Activated B cell treated with CpG ODN at 0.5 μM for 24 hours (primary cell): ENCODE results near the gene AFF1. TPM values are rescaled to one million over a fixed set of nuclear protein-coding genes. Genes with fewer than 3 reads are reported as not detected.
"Not testable (repeated sequence)": the region's sequence is repeated elsewhere in the genome, so short reads cannot be mapped to it uniquely, and the experiment has no call there.

Source experiments
- ATAC-seq: fragments of 200-7000 bp; cut with Tn5 transposase; one replicate; pipeline ENCODE4 v1.10.0; 2021; ENCODE audit warnings: low read depth, mild to moderate bottlenecking, moderate library complexity
- CTCF ChIA-PET: fragments of 350-600 bp; sonication (Branson Sonifier 250); formaldehyde crosslinking; loops from one replicate; lab custom pipeline; 2021; ENCODE audit warnings: antibody characterized with exemption; lab: Charles Lee
- POLR2A ChIA-PET: fragments of 350-600 bp; sonication (Branson Sonifier 250); formaldehyde crosslinking; loops from one replicate; lab custom pipeline; 2021; ENCODE audit warnings: antibody characterized with exemption; lab: Charles Lee
- DNase-seq: peaks from one replicate; pipeline ENCODE4 v3.0.0; 2022
- H3K27ac Mint-ChIP-seq: one replicate; pipeline ENCODE4 v1.8.0; 2020; ENCODE audit warnings: mixed read lengths
- H3K27me3 Mint-ChIP-seq: one replicate; pipeline ENCODE4 v1.8.0; 2021; ENCODE audit warnings: mixed read lengths
- H3K36me3 Mint-ChIP-seq: one replicate; pipeline ENCODE4 v1.8.0; 2021; ENCODE audit warnings: low read depth, mixed read lengths
- H3K4me1 Mint-ChIP-seq: one replicate; pipeline ENCODE4 v1.8.0; 2021; ENCODE audit warnings: mixed read lengths
- H3K4me3 Mint-ChIP-seq: one replicate; pipeline ENCODE4 v1.8.0; 2020; ENCODE audit warnings: mild to moderate bottlenecking, mixed read lengths
- H3K9me3 Mint-ChIP-seq: one replicate; pipeline ENCODE4 v1.8.0; 2020; ENCODE audit warnings: mixed read lengths
- intact Hi-C: fragments of 100-400 bp; cut with micrococcal nuclease; formaldehyde crosslinking; loops from one replicate; pipeline ENCODE4 v1.15.1; 2024
- total RNA-seq: library from RNA; stranded (reverse); gene quantifications from 2 replicates; pipeline ENCODE4 v1.2.3, GENCODE V29; 2022
- TF ChIP-seq, protein P1 (sequence below): fragments of 200-600 bp; IDR thresholded peaks from one replicate; pipeline ENCODE4 v1.8.0; 2022; ENCODE audit warnings: antibody characterized with exemption, mild to moderate bottlenecking

The AFF1 gene
- total RNA-seq, 1 donor from 2014 or later, result 60.8 TPM

DNA sequence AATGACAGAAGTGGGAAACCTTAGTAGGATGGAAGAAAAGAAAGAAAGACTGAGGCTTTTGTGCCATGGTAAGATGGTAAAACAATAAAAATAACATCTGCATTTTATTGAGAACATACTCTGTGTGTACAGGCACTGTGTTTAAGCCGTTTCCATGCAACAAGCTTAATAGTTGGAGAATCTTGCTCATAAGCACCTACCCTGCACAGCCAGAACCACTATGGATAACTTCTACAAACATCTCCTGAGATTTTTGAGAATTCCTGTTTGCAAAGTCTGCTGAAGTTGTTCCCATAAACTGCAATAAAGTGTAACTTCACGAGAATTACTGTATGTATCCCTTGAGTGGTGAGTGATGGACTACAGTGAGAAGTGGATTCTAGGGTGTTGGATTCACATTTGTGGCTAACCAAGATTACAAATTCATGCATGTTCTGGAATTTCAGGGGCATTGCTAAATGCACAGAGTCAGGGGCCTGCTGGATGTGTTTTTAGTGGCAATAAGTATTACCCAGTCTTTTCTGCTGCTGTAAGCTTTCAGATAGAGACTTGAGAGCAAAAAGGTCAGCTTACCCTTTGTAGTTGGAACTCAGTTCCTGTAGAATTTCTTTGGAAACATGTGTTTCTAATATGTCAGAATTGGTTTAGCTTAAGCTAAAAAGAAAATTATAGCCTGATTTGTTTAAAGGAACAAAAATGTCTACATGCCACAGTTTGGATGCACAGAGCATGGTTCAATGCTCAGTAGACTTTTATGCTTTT lies 132.5 kb downstream of the AFF1 start:
- TF ChIP-seq, protein P1, sequence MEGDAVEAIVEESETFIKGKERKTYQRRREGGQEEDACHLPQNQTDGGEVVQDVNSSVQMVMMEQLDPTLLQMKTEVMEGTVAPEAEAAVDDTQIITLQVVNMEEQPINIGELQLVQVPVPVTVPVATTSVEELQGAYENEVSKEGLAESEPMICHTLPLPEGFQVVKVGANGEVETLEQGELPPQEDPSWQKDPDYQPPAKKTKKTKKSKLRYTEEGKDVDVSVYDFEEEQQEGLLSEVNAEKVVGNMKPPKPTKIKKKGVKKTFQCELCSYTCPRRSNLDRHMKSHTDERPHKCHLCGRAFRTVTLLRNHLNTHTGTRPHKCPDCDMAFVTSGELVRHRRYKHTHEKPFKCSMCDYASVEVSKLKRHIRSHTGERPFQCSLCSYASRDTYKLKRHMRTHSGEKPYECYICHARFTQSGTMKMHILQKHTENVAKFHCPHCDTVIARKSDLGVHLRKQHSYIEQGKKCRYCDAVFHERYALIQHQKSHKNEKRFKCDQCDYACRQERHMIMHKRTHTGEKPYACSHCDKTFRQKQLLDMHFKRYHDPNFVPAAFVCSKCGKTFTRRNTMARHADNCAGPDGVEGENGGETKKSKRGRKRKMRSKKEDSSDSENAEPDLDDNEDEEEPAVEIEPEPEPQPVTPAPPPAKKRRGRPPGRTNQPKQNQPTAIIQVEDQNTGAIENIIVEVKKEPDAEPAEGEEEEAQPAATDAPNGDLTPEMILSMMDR, result no peak
- no peaks in the 10 kb centered on the region for H3K27me3 Mint-ChIP-seq
- H3K36me3 Mint-ChIP-seq, result peaks cover 13% of the 10 kb centered on the region
- POLR2A ChIA-PET, result interaction anchor here (1.3 kb wide), 1 partner anchor 59 kb away, joined by 4 read pairs; no protein-coding TSS in a partner anchor
- CTCF ChIA-PET, result interaction anchor here (1.0 kb wide), 1 partner anchor 26 kb away, joined by 4 read pairs; no protein-coding TSS in a partner anchor
- no peak for ATAC-seq
- intact Hi-C loops, result no loop called here
- H3K27ac Mint-ChIP-seq, result no peak overlapping the region
- peaks cover 10% of the 10 kb centered on the region for H3K4me1 Mint-ChIP-seq
- H3K4me3 Mint-ChIP-seq, result no peak overlapping the region
- no peaks in the 10 kb centered on the region for H3K9me3 Mint-ChIP-seq
- DNase-seq, result no peak

GRCh38 chr4:87068583-87069021 lies 133.8 kb downstream of the AFF1 start:
- TF ChIP-seq, protein P1, result no peak
- no peak overlapping the region for H3K4me3 Mint-ChIP-seq
- CTCF ChIA-PET, result no interaction called here
- H3K27ac Mint-ChIP-seq, result peak overlapping the region; percentile 42
- H3K27me3 Mint-ChIP-seq, result no peaks in the 10 kb centered on the region
- POLR2A ChIA-PET, result interaction anchor here (0.9 kb wide), 1 partner anchor 62 kb away, joined by 3 read pairs; no protein-coding TSS in a partner anchor
- H3K9me3 Mint-ChIP-seq, result no peaks in the 10 kb centered on the region
- ATAC-seq (no peak), DNase-seq (no peak)
- H3K4me1 Mint-ChIP-seq, result peaks cover 22% of the 10 kb centered on the region
- H3K36me3 Mint-ChIP-seq, result peaks cover 13% of the 10 kb centered on the region
- intact Hi-C loops, result no loop called here

DNA sequence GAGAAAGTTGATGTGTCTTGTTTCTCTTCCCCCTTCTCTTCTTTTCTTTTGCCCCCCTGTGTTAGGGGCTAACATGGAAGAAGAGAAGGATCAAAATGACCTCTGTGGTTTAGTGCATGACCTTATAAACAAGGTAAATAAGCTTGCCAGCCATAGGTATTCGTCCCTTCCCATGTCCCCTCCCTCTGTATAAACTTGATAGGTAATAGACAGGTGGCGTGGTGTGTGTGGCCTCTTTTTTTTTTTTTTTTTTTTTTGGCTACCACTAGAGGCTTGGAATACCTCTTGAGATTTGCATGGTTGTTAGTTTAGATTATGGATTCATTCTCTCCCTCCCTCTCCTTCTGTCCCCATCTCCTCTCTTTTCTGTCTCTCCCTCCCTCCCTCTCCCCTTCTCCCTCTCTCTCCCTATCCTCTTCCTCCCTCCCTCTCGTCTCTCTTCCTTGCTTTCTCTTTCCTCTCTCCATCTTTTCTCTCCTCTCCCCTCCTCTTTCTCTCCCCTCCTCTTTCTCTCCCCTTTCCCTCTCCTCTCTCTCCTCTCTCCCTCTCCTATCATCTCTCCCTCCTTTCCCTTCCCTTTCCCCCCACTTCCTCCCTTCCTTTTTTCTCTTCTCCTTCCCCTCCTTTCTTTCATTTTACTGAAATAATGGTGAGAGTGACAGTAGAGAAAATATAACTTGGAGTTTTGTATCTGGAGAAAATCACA lies 134.4 kb downstream of the AFF1 start:
- DNase-seq (no peak), ATAC-seq (no peak)
- intact Hi-C loops, result no loop called here
- peaks cover 28% of the 10 kb centered on the region for H3K4me1 Mint-ChIP-seq
- no peak overlapping the region for H3K4me3 Mint-ChIP-seq
- ChIA-PET CTCF (interaction anchor here (0.7 kb wide), 1 partner anchor 30 kb away, joined by 4 read pairs; no protein-coding TSS in a partner anchor), POLR2A (interaction anchor here (0.9 kb wide), 1 partner anchor 63 kb away, joined by 3 read pairs; no protein-coding TSS in a partner anchor)
- no peaks in the 10 kb centered on the region for H3K27me3 Mint-ChIP-seq
- no peaks in the 10 kb centered on the region for H3K9me3 Mint-ChIP-seq
- H3K27ac Mint-ChIP-seq, result peak overlapping the region; percentile 42
- H3K36me3 Mint-ChIP-seq, result peaks cover 10% of the 10 kb centered on the region
- TF ChIP-seq, protein P1, result no peak

GRCh38 chr4:87071401-87071800 lies 136.6 kb downstream of the AFF1 start:
- no peak for DNase-seq
- POLR2A ChIA-PET, result interaction anchor here (0.6 to 0.7 kb wide), 2 partner anchors 18 to 49 kb away, joined by 4 to 5 read pairs; no protein-coding TSS in a partner anchor
- peak overlapping the region; percentile 38 for H3K27ac Mint-ChIP-seq

DNA sequence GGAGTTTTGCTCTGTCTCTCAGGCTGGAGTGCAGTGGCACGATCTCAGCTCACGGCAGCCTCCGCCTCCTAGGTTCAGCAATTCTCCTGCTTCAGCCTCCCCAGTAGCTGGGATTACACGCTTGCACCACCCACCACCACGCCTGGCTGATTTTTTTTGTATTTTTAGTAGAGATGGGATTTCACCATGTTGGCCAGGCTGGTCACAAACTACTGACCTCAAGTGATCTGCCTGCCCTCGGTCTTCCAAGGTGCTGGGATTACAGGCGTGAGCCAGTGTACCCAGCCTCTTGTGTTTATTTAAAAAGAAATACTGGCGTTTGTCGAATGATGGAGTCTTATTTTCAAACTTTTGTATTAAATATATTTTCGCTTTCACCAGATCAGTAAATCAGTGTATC lies 137.7 kb downstream of the AFF1 start:
- not testable (repeated sequence) for H3K27me3 Mint-ChIP-seq, DNase-seq, H3K4me3 Mint-ChIP-seq, H3K36me3 Mint-ChIP-seq, ATAC-seq, H3K9me3 Mint-ChIP-seq
- intact Hi-C loops, result loop anchor here (2.0 kb wide), 2 partner anchors 14 to 30 kb away; no protein-coding TSS in a partner anchor
- ChIA-PET CTCF (interaction anchor here (1.1 kb wide), 1 partner anchor 138 kb away, joined by 3 read pairs; the partner anchor contains the start of gene AFF1), POLR2A (interaction anchor here (0.7 kb wide), 1 partner anchor 65 kb away, joined by 8 read pairs; no protein-coding TSS in a partner anchor)
- H3K4me1 Mint-ChIP-seq, result peaks cover 40% of the 10 kb centered on the region
- H3K27ac Mint-ChIP-seq, result peak overlapping the region; percentile 53

More at GRCh38 chr4:87071401-87071800, 136.6 kb downstream of the AFF1 start:
- ATAC-seq, result no peak
- H3K9me3 Mint-ChIP-seq, result no peaks in the 10 kb centered on the region
- intact Hi-C loops, result no loop called here
- H3K4me1 Mint-ChIP-seq, result peaks cover 40% of the 10 kb centered on the region
- no peak overlapping the region for H3K4me3 Mint-ChIP-seq
- no peaks in the 10 kb centered on the region for H3K27me3 Mint-ChIP-seq
- H3K36me3 Mint-ChIP-seq, result peaks cover 4% of the 10 kb centered on the region
- TF ChIP-seq, protein P1, result no peak
- CTCF ChIA-PET, result interaction anchor here (1.1 kb wide), 1 partner anchor 137 kb away, joined by 3 read pairs; the partner anchor contains the start of gene AFF1
